GM12875 (cell line): ENCODE data around the gene CMTM4.

Experiments used
- H3K4me3 ChIP-seq: one replicate; pipeline ENCODE4 v1.5.1; 2011; ENCODE audit warnings: low read depth, low read length, control low read depth
- TF ChIP-seq, protein P1 (sequence below): IDR thresholded peaks from 2 replicates; pipeline ENCODE4 v1.5.1; 2011; ENCODE audit warnings: low read depth, mild to moderate bottlenecking, control low read depth, inconsistent platforms, low read length, moderate library complexity, borderline replicate concordance; ENCODE audit not compliant: insufficient read depth

Gene CMTM4

DNA sequence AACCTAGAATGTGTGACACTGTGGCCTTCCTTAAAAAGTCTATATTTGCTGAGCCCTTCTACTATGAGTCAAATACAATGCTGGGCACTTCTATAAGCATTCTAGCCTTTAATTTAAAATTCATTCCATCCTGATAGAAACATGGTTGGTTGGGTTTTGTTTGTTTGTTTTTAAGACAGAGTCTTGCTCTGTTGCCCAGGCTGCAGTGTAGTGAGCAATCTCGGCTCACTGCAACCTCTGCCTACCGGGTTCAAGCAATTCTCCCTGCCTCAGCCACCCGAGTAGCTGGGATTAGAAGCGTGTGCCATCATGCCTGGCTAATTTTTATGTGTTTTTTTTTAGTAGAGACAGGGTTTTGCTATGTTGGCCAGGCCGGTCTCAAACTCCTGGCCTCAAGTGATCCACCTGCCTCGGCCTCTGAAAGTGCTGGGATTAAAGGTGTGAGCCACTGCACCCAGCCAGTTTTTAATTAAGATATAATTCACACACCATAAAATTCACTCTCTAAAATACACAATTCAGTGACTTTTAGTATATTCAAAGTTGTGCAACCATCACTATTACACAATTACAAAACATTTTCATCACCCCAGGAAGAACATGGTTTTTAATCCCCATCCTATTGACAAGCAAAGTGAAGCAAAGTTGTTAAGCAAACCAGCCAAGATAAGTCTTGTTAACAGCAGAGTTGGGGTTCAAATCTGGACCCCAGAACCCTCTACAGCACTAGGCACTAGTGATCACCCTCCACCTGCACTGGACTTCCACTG is 42.8 kb downstream of the CMTM4 start:
- no peak overlapping the region for H3K4me3 ChIP-seq
- TF ChIP-seq, protein P1, sequence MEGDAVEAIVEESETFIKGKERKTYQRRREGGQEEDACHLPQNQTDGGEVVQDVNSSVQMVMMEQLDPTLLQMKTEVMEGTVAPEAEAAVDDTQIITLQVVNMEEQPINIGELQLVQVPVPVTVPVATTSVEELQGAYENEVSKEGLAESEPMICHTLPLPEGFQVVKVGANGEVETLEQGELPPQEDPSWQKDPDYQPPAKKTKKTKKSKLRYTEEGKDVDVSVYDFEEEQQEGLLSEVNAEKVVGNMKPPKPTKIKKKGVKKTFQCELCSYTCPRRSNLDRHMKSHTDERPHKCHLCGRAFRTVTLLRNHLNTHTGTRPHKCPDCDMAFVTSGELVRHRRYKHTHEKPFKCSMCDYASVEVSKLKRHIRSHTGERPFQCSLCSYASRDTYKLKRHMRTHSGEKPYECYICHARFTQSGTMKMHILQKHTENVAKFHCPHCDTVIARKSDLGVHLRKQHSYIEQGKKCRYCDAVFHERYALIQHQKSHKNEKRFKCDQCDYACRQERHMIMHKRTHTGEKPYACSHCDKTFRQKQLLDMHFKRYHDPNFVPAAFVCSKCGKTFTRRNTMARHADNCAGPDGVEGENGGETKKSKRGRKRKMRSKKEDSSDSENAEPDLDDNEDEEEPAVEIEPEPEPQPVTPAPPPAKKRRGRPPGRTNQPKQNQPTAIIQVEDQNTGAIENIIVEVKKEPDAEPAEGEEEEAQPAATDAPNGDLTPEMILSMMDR: no peak

DNA sequence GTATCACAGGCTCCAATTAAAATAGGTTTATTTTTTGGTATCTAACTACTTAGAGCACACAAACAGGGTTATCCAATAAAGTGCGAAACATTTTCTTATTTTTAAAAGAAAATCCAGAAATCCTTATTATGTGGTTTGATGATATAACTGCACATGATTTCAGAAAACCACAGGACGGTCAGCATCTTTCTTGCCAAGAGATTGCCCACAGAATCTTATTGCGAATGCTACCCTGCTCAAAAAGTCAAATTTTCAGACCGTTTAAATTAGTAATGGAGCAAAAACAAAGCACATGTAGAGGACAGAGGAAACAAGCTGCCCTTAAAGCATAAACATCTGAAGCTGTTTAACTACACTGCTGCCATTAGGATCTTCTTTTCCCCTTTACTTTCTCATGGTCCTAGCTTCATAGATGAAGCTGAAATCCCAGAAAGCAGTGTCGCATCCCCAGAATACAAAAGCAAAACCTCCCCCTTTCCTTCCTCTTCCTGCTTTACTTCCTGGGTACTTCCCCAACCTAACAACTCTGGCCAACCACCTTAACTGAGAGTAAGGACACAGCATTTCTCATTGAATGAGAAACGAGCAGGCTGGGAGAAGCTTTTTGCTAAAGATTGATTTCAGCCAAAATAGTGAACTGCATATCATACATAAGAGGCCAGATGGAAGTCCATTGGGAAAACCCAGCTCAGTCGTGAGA is 43.7 kb downstream of the CMTM4 start:
- no peak overlapping the region for H3K4me3 ChIP-seq
- TF ChIP-seq, protein P1: no peak

DNA sequence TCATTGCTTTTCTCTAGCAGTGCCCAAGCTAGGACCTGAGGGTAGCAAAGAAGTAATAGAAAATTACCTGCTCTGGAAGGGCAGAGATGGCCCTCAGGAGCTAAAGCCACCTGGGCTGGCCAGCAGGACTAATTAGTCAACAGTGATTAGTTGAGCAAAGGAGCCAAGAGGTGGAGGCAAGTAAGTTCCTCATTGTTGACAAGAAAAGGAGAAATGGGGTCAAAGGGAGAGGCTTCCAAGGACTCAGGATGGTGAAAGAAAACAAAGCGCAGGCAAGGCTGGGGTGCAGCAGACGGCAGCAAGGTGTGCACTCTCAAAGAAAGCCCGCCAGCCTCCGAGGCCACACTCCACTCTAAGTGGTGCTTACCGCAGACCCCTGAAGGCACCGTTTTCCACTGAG is 44.6 kb downstream of the CMTM4 start:
- no peak overlapping the region for H3K4me3 ChIP-seq
- TF ChIP-seq, protein P1: no peak

DNA sequence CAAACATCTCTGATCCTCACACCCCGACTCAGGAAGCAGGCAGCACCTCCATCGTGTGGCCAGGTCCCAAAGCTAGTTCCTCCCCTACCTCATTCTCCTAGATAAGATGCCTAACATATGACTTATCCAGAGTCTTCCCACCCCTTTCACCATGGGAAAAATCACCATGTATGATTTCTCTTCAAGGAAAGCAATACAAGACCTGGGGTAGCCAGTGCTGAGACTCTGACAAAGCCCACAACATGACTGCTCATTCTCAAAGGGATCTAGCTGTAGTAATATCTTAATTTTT is 45.1 kb downstream of the CMTM4 start:
- H3K4me3 ChIP-seq: no peak overlapping the region
- TF ChIP-seq, protein P1: no peak

DNA sequence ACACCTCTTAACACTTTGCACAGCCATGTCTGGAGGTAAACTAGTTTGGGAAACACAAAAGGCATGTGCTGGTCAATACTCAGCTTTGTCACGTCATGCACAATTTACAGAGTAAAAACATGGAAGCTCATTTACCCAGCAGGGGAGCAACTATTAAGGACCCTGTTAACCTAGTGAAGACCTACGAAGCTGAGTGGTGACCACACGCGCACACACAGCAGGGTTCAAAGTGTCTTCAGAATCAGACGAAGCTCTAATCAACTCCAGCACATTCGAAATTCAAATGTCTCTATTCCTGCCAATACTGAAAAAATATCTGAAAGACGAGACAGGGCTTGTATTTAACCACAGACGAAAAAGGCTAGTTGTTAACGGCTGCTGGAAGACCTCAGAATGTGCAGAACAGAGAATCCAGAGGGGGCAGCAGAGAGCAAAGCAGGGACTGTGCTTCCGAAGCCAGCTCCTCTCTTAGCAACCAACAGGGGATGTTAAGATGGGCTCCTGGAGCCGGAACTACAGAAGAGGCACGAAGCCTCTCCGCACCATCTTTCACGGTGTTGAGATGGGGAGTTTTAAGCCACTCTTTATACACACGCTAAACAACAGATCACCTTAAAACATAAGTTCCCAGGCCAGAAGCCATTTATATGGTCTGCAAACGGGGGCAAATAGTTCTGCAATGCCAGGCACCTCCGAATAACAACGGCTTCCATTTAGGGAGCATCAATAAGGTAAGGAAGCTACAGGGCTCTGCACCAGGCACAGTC is 45.7 kb downstream of the CMTM4 start:
- TF ChIP-seq, protein P1: peak; percentile 95

DNA sequence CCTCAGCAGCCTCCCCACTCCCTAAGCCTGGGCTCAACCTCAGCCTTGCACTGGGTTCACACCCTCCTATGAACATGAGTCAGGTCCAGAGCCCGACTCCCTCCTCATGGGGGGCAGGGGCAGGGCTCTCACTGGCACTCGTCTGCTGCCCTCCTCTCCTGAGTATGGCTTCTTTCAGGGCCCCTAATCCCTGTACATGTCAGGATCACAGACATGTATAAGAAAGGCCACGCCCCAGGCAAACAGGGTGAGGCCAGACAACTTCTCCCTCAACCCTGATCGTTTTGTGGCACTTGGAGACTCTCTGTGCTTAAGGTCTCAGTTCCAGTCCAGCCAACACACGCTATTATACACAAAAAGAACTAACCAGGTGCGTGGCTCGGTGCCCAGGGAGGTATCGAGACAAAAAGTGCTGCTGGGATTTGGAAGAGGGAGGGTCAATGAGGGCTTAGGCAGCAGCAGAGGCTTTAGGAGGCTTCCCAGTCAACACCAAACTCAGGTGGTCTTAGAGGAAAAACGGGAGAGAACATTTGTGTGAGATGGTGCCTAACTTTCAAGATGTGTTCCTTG is 46.8 kb downstream of the CMTM4 start:
- no peak overlapping the region for H3K4me3 ChIP-seq
- TF ChIP-seq, protein P1: no peak

More for the DNA sequence above, 45.7 kb downstream of the CMTM4 start:
- no peak overlapping the region for H3K4me3 ChIP-seq
